DND-41 (cell line): Measurements from ENCODE around the gene STX16.

Source experiments
- ATAC-seq: fragments of 200-7000 bp; cut with Tn5 transposase; 3 replicates; pipeline ENCODE4 v1.9.1; 2021; ENCODE audit warnings: low read depth; ENCODE audit not compliant: insufficient read depth
- DNase-seq: peaks from one replicate; pipeline ENCODE4 v3.0.0-alpha.2; 2020
- H2AFZ ChIP-seq: 2 replicates; pipeline ENCODE4 v1.6.0; 2012; ENCODE audit warnings: low read depth, low read length
- H3K27ac ChIP-seq: 2 replicates; pipeline ENCODE4 v1.5.1; 2012; ENCODE audit warnings: low read length, inconsistent platforms
- H3K27me3 ChIP-seq: fragments of 200-600 bp; sonication (generic); 2 replicates; pipeline ENCODE4 v1.6.0; 2012; ENCODE audit warnings: low read length, mild to moderate bottlenecking, inconsistent platforms; ENCODE audit not compliant: insufficient read depth, poor library complexity
- H3K36me3 ChIP-seq: 2 replicates; pipeline ENCODE4 v1.5.1; 2012; ENCODE audit warnings: low read length, inconsistent platforms; ENCODE audit not compliant: insufficient read depth
- H3K4me1 ChIP-seq: 2 replicates; pipeline ENCODE4 v1.5.1; 2012; ENCODE audit warnings: mild to moderate bottlenecking, low read length; ENCODE audit not compliant: insufficient read depth
- H3K4me2 ChIP-seq: 2 replicates; pipeline ENCODE4 v1.6.0; 2012; ENCODE audit warnings: mild to moderate bottlenecking, moderate library complexity, low read length, inconsistent platforms; ENCODE audit not compliant: insufficient read depth
- H3K4me3 ChIP-seq, 2 experiments: fragments of 200-600 bp in 1 of 2; shearing (Covaris generic) in 1 of 2; 2 replicates each; pipeline ENCODE4 v1.5.1; 2012 to 2016; ENCODE audit warnings: inconsistent platforms in 2 of 2, low read length in 2 of 2, mild to moderate bottlenecking in 2 of 2, low read depth in 1 of 2, moderate library complexity in 1 of 2
- H3K79me2 ChIP-seq: 2 replicates; pipeline ENCODE4 v1.6.0; 2012; ENCODE audit warnings: low read length, inconsistent platforms; ENCODE audit not compliant: insufficient read depth
- H3K9ac ChIP-seq: 2 replicates; pipeline ENCODE4 v1.6.0; 2012; ENCODE audit warnings: low read depth, mild to moderate bottlenecking, inconsistent platforms, low read length, moderate library complexity
- H3K9me3 ChIP-seq: 2 replicates; pipeline ENCODE4 v1.5.1; 2012; ENCODE audit warnings: low read length, moderate library complexity, mild to moderate bottlenecking, inconsistent platforms; ENCODE audit not compliant: insufficient read depth, severe bottlenecking
- H4K20me1 ChIP-seq: 2 replicates; pipeline ENCODE4 v1.6.0; 2012; ENCODE audit warnings: low read length; ENCODE audit not compliant: insufficient read depth
- CTCF ChIP-seq: IDR thresholded peaks from 2 replicates; pipeline ENCODE4 v1.5.1; 2012; ENCODE audit warnings: borderline replicate concordance, low read length, moderate library complexity, mild to moderate bottlenecking; ENCODE audit not compliant: poor library complexity, severe bottlenecking; ENCODE audit errors: extremely low read depth
- EZH2 ChIP-seq: IDR thresholded peaks from 3 replicates; pipeline ENCODE4 v1.6.1; 2012; ENCODE audit warnings: borderline replicate concordance, low read depth, mild to moderate bottlenecking, moderate library complexity, low read length, inconsistent platforms; ENCODE audit not compliant: severe bottlenecking

STX16 gene

DNA sequence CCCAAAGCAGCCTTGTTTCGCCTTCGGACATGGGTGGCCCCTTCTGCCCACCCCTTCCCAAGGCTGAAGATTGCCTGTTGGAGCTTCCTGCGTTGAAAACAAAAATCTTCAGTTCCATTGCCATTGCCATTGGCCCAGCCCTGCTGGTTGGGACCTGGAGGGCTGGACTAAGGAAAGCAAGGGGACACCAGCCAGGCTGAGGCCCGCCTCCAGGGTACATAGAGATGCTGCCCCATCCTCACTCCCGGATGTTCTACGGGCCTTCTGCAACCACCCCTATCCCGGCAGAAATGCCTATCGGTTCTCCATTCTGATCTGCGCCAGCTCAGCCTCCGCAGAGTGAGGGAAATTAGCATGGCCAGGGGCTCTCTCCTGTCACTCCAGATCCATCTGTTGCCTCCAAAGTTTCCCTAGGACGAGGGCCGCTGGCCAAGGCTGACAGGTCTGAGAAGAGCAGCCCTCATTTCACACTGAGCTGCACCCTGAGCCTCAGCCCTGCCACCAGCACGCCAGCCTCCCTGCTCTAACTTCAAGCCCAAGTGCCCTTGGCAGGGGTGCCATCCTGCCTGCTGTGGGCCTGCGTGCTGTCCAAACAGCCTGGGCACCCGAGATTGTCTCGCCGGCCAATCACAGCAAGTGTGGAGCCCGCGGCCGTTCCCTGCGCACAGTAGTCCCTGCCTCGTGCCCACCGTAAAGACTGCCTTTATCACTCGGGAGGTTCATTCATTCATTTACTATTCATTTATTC, 13.4 kb upstream of the STX16 start:
- H3K36me3 ChIP-seq, result no peaks in the 10 kb centered on the region
- no peak overlapping the region for H3K4me3 ChIP-seq
- no peak overlapping the region for H3K4me2 ChIP-seq
- H4K20me1 ChIP-seq, result no peaks in the 10 kb centered on the region; the same call in 1 of the 2 replicates
- peaks cover 25% of the 10 kb centered on the region for H3K27me3 ChIP-seq
- no peaks in the 10 kb centered on the region for H3K9me3 ChIP-seq
- no peak overlapping the region for H3K9ac ChIP-seq
- no peak overlapping the region for H2AFZ ChIP-seq
- no peak overlapping the region for H3K27ac ChIP-seq
- DNase-seq (no peak), ATAC-seq (no peak)
- H3K4me1 ChIP-seq, result no peaks in the 10 kb centered on the region
- TF ChIP-seq CTCF (no peak), EZH2 (no peak)
- no peaks in the 10 kb centered on the region for H3K79me2 ChIP-seq

DNA sequence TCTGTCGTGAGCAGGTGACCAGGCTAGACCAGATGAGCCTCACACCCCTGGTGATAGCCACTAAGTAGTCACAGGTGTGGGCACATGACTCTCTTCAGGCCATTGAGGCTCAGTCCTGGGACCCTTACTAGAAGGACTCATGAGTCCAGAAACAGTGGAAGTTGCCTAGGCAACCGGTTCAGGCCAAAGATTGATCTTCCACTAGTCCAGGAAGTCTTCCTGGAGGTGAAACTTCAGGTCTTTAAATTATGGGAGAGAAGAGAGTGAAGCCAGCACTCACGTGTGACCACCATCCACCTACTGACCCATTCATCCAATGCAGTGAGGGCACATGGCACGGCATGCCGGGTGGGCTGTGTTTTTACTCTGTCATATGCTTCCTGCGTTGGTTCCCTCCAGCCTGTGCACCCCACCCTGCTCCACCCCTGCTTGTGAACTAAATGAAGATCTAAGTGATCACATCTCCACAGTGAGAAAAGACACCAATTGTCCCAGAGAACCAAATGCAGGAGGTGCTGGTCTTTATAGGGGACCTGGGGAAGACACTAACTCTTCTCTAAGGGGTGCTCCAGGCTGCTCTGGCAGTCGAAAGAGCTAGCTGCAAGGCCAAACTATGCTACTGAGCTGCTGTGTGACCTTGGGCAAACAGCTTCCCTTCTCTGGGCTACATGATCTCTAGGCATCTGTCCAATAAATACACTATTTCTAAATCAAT, 12.5 kb upstream of the STX16 start:
- H3K36me3 ChIP-seq, result no peaks in the 10 kb centered on the region
- TF ChIP-seq EZH2 (no peak), CTCF (no peak)
- peaks cover 25% of the 10 kb centered on the region for H3K27me3 ChIP-seq
- H3K9me3 ChIP-seq, result no peaks in the 10 kb centered on the region
- H4K20me1 ChIP-seq, result no peaks in the 10 kb centered on the region; the same call in 1 of the 2 replicates
- no peak overlapping the region for H2AFZ ChIP-seq
- no peaks in the 10 kb centered on the region for H3K79me2 ChIP-seq
- no peak overlapping the region for H3K9ac ChIP-seq
- H3K4me2 ChIP-seq, result no peak overlapping the region
- ATAC-seq, result no peak
- H3K4me1 ChIP-seq, result no peaks in the 10 kb centered on the region
- no peak overlapping the region for H3K27ac ChIP-seq
- DNase-seq, result no peak
- no peak overlapping the region for H3K4me3 ChIP-seq

DNA sequence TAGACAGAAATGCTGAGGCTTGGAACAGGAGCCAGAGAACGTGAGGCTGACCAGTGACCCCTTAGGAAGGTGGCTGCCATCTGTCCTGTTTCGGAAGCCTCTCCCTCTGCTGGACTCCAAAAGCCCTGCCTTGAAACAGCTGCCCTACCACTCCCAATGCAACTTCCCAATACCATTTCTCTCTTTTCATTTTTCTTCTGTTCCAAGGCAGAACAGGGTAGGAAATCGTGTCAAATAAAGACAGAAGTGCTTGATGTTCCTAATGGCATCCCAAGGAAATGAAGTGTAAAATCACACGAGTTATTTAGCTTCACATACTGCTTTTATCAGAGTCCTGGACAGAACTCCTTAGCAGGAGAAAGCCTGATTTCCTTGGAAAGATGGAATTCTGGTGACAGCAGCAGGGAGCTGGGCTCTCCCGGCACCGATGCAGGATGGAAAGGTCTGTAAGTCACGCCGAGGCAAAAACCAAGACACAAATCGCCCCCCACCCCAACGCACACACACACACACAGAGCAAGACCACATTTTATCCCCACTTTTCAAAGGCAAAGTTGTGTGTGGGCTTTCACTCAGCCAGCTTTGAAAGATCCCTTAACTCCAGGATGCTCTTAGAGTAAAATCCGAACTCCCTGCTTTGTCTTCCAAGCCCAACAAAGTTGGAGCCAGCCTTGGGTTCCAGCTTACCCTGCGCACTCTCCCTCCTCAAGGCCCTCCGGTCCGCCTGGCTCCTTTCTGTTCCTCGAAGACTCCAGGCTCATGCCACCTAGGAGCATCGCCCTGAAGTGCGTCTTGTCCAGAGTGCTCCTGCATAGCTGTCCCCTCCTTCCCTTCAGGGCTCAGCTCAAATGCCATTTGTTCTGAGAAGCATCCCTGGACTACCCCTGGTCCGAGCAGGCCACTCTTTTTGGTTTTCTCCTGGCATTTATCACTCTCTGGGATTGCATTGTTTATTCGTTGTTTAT, 11.6 kb upstream of the STX16 start:
- H3K79me2 ChIP-seq, result no peaks in the 10 kb centered on the region
- TF ChIP-seq EZH2 (no peak), CTCF (no peak)
- H3K27me3 ChIP-seq, result peaks cover 25% of the 10 kb centered on the region

More for the DNA sequence above, 11.6 kb upstream of the STX16 start:
- Histone ChIP-seq H3K4me2 (no peak overlapping the region), H3K36me3 (no peaks in the 10 kb centered on the region), H3K9ac (no peak overlapping the region), H3K27ac (no peak overlapping the region), H4K20me1 (no peaks in the 10 kb centered on the region; the same call in 1 of the 2 replicates), H3K4me1 (no peaks in the 10 kb centered on the region), H2AFZ (no peak overlapping the region), H3K4me3 (no peak overlapping the region), H3K9me3 (no peaks in the 10 kb centered on the region)
- no peak for DNase-seq
- ATAC-seq, result no peak
